ENCODE data around the gene SUSD1.

The SUSD1 gene

GRCh38 chr9:111992523-111992922 is 182.6 kb downstream of the SUSD1 start:
- TF ChIP-seq CTCF (IDR thresholded peaks at IDR 0.05; ENCODE audit: low read depth, low read length): no peak
- in situ Hi-C loops (cut with HindIII; ENCODE audit: low sequenced_read_pairs): no loop called here
- no peak overlapping the region for H3K4me3 ChIP-seq (ENCODE audit: low read depth, low read length)
- DNase-seq (ENCODE audit: low read depth, low spot score): peak; percentile 75

GRCh38 chr9:111991179-111991578 is 183.9 kb downstream of the SUSD1 start:
- no peak for TF ChIP-seq CTCF (IDR thresholded peaks at IDR 0.05; ENCODE audit: low read depth, low read length)
- in situ Hi-C loops (cut with HindIII; ENCODE audit: low sequenced_read_pairs): no loop called here
- no peak for DNase-seq (ENCODE audit: low read depth, low spot score)
- no peak overlapping the region for H3K4me3 ChIP-seq (ENCODE audit: low read depth, low read length)
